ENCODE results near the gene LRWD1.

GRCh38 chr7:102460467-102460866, 4.3 kb upstream of the LRWD1 start:
- TF ChIP-seq CTCF (IDR thresholded peaks at IDR 0.05) (no peak), POLR2A (IDR thresholded peaks at IDR 0.05) (no peak)

Measured in heart left ventricle (tissue), 13 donors.